Left lobe of liver (tissue), 2 donors: Measurements from ENCODE around the gene DNAH7. TPM values are rescaled to one million over a fixed set of nuclear protein-coding genes. Genes with fewer than 3 reads are reported as not detected.
"Not testable (repeated sequence)": the region's sequence is repeated elsewhere in the genome, so short reads cannot be mapped to it uniquely, and the experiment has no call there.

ENCODE experiments used
- ATAC-seq: fragments of 200-7000 bp; cut with Tn5 transposase; one replicate; pipeline ENCODE4 v1.9.1; 2020; ENCODE audit warnings: mild to moderate bottlenecking, moderate library complexity
- DNase-seq: peaks from one replicate; pipeline ENCODE4 v3.0.0-alpha.2; 2020; ENCODE audit warnings: low spot score
- total RNA-seq: library from RNA; stranded (reverse); gene quantifications from one replicate; pipeline ENCODE4 v1.2.1, GENCODE V29; 2021
- donor health status: DM: no; HTN: no; CAD: no; lungs with moderate emphysema.
- donor health status: DM: no; HTN: yes; CAD: no.

The DNAH7 gene
- total RNA-seq, 1 donor from 2014 or later, result 0.35 TPM

- no peak for ATAC-seq
- no peak for DNase-seq
Observed at GRCh38 chr2:195734395-195734794, 334.2 kb downstream of the DNAH7 start.

GRCh38 chr2:195733831-195734230 lies 334.8 kb downstream of the DNAH7 start:
- DNase-seq (no peak), ATAC-seq (no peak)

GRCh38 chr2:195732574-195732973 lies 336.1 kb downstream of the DNAH7 start:
- ATAC-seq (no peak), DNase-seq (no peak)

- ATAC-seq, result no peak
- DNase-seq, result no peak
Observed at GRCh38 chr2:195730912-195731311, 337.7 kb downstream of the DNAH7 start.

GRCh38 chr2:195727106-195727505 lies 341.5 kb downstream of the DNAH7 start:
- no peak for ATAC-seq
- no peak for DNase-seq

GRCh38 chr2:195722075-195722474 lies 346.6 kb downstream of the DNAH7 start:
- no peak for ATAC-seq
- DNase-seq, result no peak

- DNase-seq, result no peak
- no peak for ATAC-seq
Observed at GRCh38 chr2:195721042-195721441, 347.6 kb downstream of the DNAH7 start.

- ATAC-seq, result no peak
- no peak for DNase-seq
Observed at GRCh38 chr2:195716466-195716865, 352.2 kb downstream of the DNAH7 start.

GRCh38 chr2:195711478-195711877 lies 357.2 kb downstream of the DNAH7 start:
- DNase-seq (no peak), ATAC-seq (no peak)

GRCh38 chr2:195709901-195710806 lies 358.5 kb downstream of the DNAH7 start:
- no peak for DNase-seq

GRCh38 chr2:195706161-195706900 lies 362.3 kb downstream of the DNAH7 start:
- no peak for DNase-seq
- ATAC-seq, result no peak

More at GRCh38 chr2:195709901-195710806, 358.5 kb downstream of the DNAH7 start:
- ATAC-seq, result no peak

GRCh38 chr2:195700480-195700879 lies 368.2 kb downstream of the DNAH7 start:
- DNase-seq, result no peak
- no peak for ATAC-seq

- no peak for ATAC-seq
- no peak for DNase-seq
Observed at GRCh38 chr2:195697681-195698220, 370.9 kb downstream of the DNAH7 start.

GRCh38 chr2:195696012-195696411 lies 372.6 kb downstream of the DNAH7 start:
- ATAC-seq (no peak), DNase-seq (no peak)

GRCh38 chr2:195695002-195695631 lies 373.5 kb downstream of the DNAH7 start:
- no peak for DNase-seq
- ATAC-seq, result no peak

- DNase-seq (no peak), ATAC-seq (no peak)
Observed at GRCh38 chr2:195694553-195694952, 374.1 kb downstream of the DNAH7 start.

- not testable (repeated sequence) for ATAC-seq, DNase-seq
Observed at GRCh38 chr2:195692531-195692930, 376.1 kb downstream of the DNAH7 start.
